ENCODE results near the gene MC1R. TPM values are rescaled to one million over a fixed set of nuclear protein-coding genes. Genes with fewer than 3 reads are reported as not detected.

Gene MC1R
- total RNA-seq, 4 donors from 2014 or later: 3.6 to 29.3 (median 8.9) TPM

GRCh38 chr16:89956505-89957215 is 38.0 kb downstream of the MC1R start:
- no peak for DNase-seq (ENCODE audit: low spot score in 2 of 2)
- Histone ChIP-seq H3K27me3 (no peaks in the 10 kb centered on the region), H3K27ac (no peak overlapping the region), H3K36me3 (peaks cover 52% of the 10 kb centered on the region), H3K4me1 (no peaks in the 10 kb centered on the region), H3K9me3 (no peaks in the 10 kb centered on the region), H3K4me3 (peak overlapping the region; percentile 22)
- no peak for TF ChIP-seq POLR2AphosphoS5 (IDR thresholded peaks at IDR 0.05)
- WGBS: 90% methylated on average over 13 of the region's 15 CpGs

GRCh38 chr16:89957216-89957785 is 38.6 kb downstream of the MC1R start:
- Histone ChIP-seq H3K27me3 (no peaks in the 10 kb centered on the region), H3K9me3 (no peaks in the 10 kb centered on the region), H3K27ac (no peak overlapping the region), H3K36me3 (peaks cover 57% of the 10 kb centered on the region), H3K4me3 (peak overlapping the region; percentile 22), H3K4me1 (no peaks in the 10 kb centered on the region)
- TF ChIP-seq POLR2A (IDR thresholded peaks at IDR 0.05): no peak
- TF ChIP-seq CTCF (IDR thresholded peaks at IDR 0.05): no peak
- no peak for TF ChIP-seq EP300 (IDR thresholded peaks at IDR 0.05)
- TF ChIP-seq POLR2AphosphoS5 (IDR thresholded peaks at IDR 0.05): no peak
- 79% methylated on average over 3 of the region's 23 CpGs for WGBS
- DNase-seq (ENCODE audit: low spot score in 2 of 2): no peak

GRCh38 chr16:89958068-89958467 is 39.4 kb downstream of the MC1R start:
- Histone ChIP-seq H3K27me3 (no peaks in the 10 kb centered on the region), H3K4me1 (no peaks in the 10 kb centered on the region), H3K27ac (no peak overlapping the region), H3K9me3 (no peaks in the 10 kb centered on the region), H3K36me3 (peaks cover 62% of the 10 kb centered on the region), H3K4me3 (no peak overlapping the region)
- no peak for TF ChIP-seq POLR2A (IDR thresholded peaks at IDR 0.05)
- TF ChIP-seq CTCF (IDR thresholded peaks at IDR 0.05): no peak
- TF ChIP-seq POLR2AphosphoS5 (IDR thresholded peaks at IDR 0.05): no peak
- no peak for TF ChIP-seq EP300 (IDR thresholded peaks at IDR 0.05)
- 94% methylated on average over 6 of the region's 7 CpGs for WGBS
- no peak for DNase-seq (ENCODE audit: low spot score in 2 of 2)

DNA sequence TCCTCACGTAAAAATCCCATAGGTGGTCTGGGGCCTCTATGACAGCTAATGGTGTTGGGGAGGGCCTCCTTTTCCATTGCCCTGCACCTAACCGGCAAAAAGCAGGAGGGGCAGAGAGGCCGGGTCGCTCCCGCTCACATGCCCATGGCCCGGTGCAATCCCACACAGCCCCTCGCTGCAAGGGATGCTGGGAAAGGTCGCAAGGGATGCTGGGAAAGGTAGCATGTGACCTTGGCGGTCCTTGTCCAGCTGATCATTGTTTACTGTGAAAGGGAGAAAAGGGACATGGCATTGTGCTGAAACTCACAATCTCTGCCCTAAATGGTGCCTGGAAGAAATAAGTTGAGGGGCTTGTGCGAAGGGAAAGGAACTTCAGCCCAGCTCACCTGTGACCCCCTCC is 39.9 kb downstream of the MC1R start:
- H3K36me3 ChIP-seq: peaks cover 66% of the 10 kb centered on the region

DNA sequence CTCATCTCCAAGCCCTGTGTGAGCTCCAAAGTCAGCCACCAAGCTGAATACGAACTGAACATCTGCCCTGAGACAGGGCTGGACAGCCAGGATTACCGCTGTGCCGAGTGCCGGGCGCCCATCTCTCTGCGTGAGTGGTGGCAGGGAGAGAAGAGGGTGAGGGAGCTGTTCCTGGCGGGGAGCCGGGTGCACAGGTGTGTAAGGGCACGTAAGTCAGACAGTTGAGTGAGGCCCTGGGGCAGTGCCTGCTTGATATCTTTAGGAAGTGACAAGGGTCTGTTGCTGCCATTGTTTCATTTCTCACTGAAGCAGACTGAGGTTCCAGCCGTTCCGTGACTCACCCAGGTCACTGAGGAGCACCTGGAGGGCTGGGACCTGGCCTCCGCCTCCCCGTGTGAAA is 42.3 kb downstream of the MC1R start:
- TF ChIP-seq POLR2A (IDR thresholded peaks at IDR 0.05): no peak
- TF ChIP-seq POLR2AphosphoS5 (IDR thresholded peaks at IDR 0.05): no peak
- TF ChIP-seq EP300 (IDR thresholded peaks at IDR 0.05): no peak
- no peak for TF ChIP-seq CTCF (IDR thresholded peaks at IDR 0.05)
- H3K4me1 ChIP-seq: no peaks in the 10 kb centered on the region
- no peaks in the 10 kb centered on the region for H3K9me3 ChIP-seq
- DNase-seq (ENCODE audit: low spot score in 2 of 2): no peak
- peaks cover 72% of the 10 kb centered on the region for H3K36me3 ChIP-seq
- WGBS: 90% methylated on average over 13 of the region's 13 CpGs
- H3K4me3 ChIP-seq: no peak overlapping the region
- H3K27ac ChIP-seq: no peak overlapping the region
- no peaks in the 10 kb centered on the region for H3K27me3 ChIP-seq

More for the DNA sequence above, 39.9 kb downstream of the MC1R start:
- TF ChIP-seq POLR2A (IDR thresholded peaks at IDR 0.05) (no peak), POLR2AphosphoS5 (IDR thresholded peaks at IDR 0.05) (no peak), EP300 (IDR thresholded peaks at IDR 0.05) (no peak), CTCF (IDR thresholded peaks at IDR 0.05) (no peak)
- no peak for DNase-seq (ENCODE audit: low spot score in 2 of 2)
- WGBS: 88% methylated on average over 10 of the region's 10 CpGs
- H3K9me3 ChIP-seq: no peaks in the 10 kb centered on the region
- no peak overlapping the region for H3K4me3 ChIP-seq
- H3K27ac ChIP-seq: no peak overlapping the region
- H3K4me1 ChIP-seq: no peaks in the 10 kb centered on the region
- H3K27me3 ChIP-seq: no peaks in the 10 kb centered on the region
